GM19240 (cell line): ENCODE data around the gene SIM1.

Source experiments
- DNase-seq: peaks from one replicate; pipeline ENCODE4 v3.0.0; 2011; ENCODE audit warnings: low spot score; ENCODE audit not compliant: insufficient read length

Gene SIM1

GRCh38 chr6:100472674-100473073, 8.0 kb upstream of the SIM1 start:
- no peak for DNase-seq

GRCh38 chr6:100470422-100471120, 5.8 kb upstream of the SIM1 start:
- DNase-seq: no peak

GRCh38 chr6:100469101-100469859, 4.6 kb upstream of the SIM1 start:
- no peak for DNase-seq

- DNase-seq: no peak
These were observed 3.4 kb upstream of the SIM1 start for GRCh38 chr6:100468016-100468622.

- no peak for DNase-seq
These were observed 2.7 kb upstream of the SIM1 start for GRCh38 chr6:100467129-100468015.

- no peak for DNase-seq
These were observed 1.8 kb upstream of the SIM1 start for GRCh38 chr6:100466410-100467128.

- no peak for DNase-seq
These were observed 1.1 kb upstream of the SIM1 start for GRCh38 chr6:100465701-100466409.

- no peak for DNase-seq
These were observed 414 bp downstream of the SIM1 start for GRCh38 chr6:100464162-100464851.

- DNase-seq: no peak
These were observed 1.0 kb downstream of the SIM1 start for GRCh38 chr6:100463630-100464161.

GRCh38 chr6:100462706-100463629, 1.8 kb downstream of the SIM1 start:
- no peak for DNase-seq

- DNase-seq: no peak
These were observed 2.6 kb downstream of the SIM1 start for GRCh38 chr6:100461917-100462705.

- DNase-seq: no peak
These were observed 3.3 kb downstream of the SIM1 start for GRCh38 chr6:100461278-100461916.

GRCh38 chr6:100460650-100461204, 4.0 kb downstream of the SIM1 start:
- no peak for DNase-seq

- no peak for DNase-seq
These were observed 5.0 kb downstream of the SIM1 start for GRCh38 chr6:100459592-100460184.

- no peak for DNase-seq
These were observed 5.7 kb downstream of the SIM1 start for GRCh38 chr6:100458841-100459591.
